Activated CD4-positive, alpha-beta T cell treated with anti-CD3 and anti-CD28 coated beads, Interleukin-2, amount 10 ng/mL, durations not matched to agents 24 days and 14 days (primary cell): ENCODE measurements around the gene S100A7. TPM values are rescaled to one million over a fixed set of nuclear protein-coding genes. Genes with fewer than 3 reads are reported as not detected.
A peak's percentile ranks its signal among the peaks of the same experiment; 100 is the strongest.
"Not testable (repeated sequence)": the region's sequence is repeated elsewhere in the genome, so short reads cannot be mapped to it uniquely, and the experiment has no call there.

Experiments used
- DNase-seq: peaks from one replicate; pipeline ENCODE4 v3.0.0; 2022
- H3K27ac Mint-ChIP-seq: one replicate; pipeline ENCODE4 v1.8.0; 2022; ENCODE audit warnings: mild to moderate bottlenecking, mixed read lengths
- H3K27me3 Mint-ChIP-seq: one replicate; pipeline ENCODE4 v1.8.0; 2022; ENCODE audit warnings: mixed read lengths
- H3K36me3 Mint-ChIP-seq: one replicate; pipeline ENCODE4 v1.8.0; 2022; ENCODE audit warnings: low read depth, mild to moderate bottlenecking, mixed read lengths
- H3K4me1 Mint-ChIP-seq: one replicate; pipeline ENCODE4 v1.8.0; 2021; ENCODE audit warnings: mixed read lengths
- H3K4me3 Mint-ChIP-seq: one replicate; pipeline ENCODE4 v1.8.0; 2022; ENCODE audit warnings: mild to moderate bottlenecking, moderate library complexity, mixed read lengths
- H3K9me3 Mint-ChIP-seq: one replicate; pipeline ENCODE4 v1.8.0; 2021; ENCODE audit warnings: mixed read lengths
- intact Hi-C: fragments of 100-400 bp; cut with micrococcal nuclease; formaldehyde crosslinking; loops from one replicate; pipeline ENCODE4 v1.15.1; 2023
- total RNA-seq: library from RNA; stranded (reverse); gene quantifications from 2 replicates; pipeline ENCODE4 v1.2.3, GENCODE V29; 2022

The S100A7 gene
- total RNA-seq, 1 donor from 2014 or later = not detected

DNA sequence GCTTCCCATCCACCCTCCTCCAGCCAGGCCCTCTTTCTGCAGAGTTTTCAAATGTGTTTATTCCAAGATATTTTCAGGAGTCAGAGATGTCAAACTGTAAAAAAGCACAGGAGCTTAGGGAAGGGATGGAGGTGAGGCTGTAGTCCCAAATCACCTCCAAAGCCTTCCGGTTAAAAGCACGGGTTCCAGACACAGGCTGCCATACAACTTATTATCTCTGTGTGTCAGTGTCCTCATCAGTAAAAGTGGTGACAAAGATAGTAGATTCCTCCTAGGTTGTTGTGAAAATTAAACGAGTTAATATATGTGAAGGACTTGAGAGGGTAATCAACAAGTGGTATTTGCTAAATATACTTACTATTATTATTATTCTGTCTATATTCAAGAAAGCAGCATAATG, 29.0 kb downstream of the S100A7 start:
- H3K4me3 Mint-ChIP-seq = no peak overlapping the region
- H3K4me1 Mint-ChIP-seq = no peaks in the 10 kb centered on the region

DNA sequence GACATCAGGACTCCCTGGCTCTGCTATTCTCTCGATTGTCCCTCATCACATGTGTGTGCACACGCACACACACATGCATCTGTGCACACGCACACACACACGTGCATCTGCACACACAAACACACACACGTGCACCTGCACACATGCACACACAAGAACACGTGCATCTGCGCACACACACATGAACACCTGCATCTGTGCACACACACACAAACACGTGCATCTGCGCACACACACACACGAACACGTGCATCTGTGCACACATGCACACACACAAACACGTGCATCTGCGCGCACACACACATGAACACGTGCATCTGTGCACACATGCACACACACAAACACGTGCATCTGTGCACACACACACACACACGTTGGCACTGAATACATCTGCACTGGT, 29.4 kb downstream of the S100A7 start:
- DNase-seq = no peak
- Mint-ChIP-seq H3K27me3 (no peaks in the 10 kb centered on the region), H3K36me3 (no peaks in the 10 kb centered on the region), H3K4me1 (no peaks in the 10 kb centered on the region), H3K9me3 (no peaks in the 10 kb centered on the region), H3K4me3 (no peak overlapping the region), H3K27ac (no peak overlapping the region)
- intact Hi-C loops = no loop called here

More for the DNA sequence above, 29.0 kb downstream of the S100A7 start:
- H3K36me3 Mint-ChIP-seq = no peaks in the 10 kb centered on the region
- no peak overlapping the region for H3K27ac Mint-ChIP-seq
- DNase-seq = no peak
- intact Hi-C loops = no loop called here
- no peaks in the 10 kb centered on the region for H3K9me3 Mint-ChIP-seq
- no peaks in the 10 kb centered on the region for H3K27me3 Mint-ChIP-seq

- intact Hi-C loops = no loop called here
These were observed 29.9 kb downstream of the S100A7 start for GRCh38 chr1:153430561-153430960.

DNA sequence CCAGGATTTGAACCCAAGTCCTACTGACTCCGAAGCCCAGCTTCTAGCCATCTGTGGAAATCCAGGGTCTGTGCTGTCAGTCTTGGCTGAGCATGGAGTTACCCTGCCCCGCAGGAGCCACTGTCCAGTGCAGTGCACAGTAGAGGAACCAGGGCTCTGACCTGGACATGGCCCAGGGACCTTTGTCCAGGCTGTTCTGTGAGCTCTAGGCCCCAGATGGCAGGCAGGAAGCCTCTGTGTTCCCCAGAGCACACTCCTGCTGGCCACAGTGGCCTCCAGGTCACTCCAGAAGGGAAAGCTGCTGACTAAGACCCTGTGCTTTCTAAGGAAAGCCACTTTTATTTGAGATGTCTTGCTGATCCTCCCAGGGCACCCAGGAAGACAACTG, 30.3 kb downstream of the S100A7 start:
- Mint-ChIP-seq H3K9me3 (no peaks in the 10 kb centered on the region), H3K27ac (no peak overlapping the region), H3K27me3 (peaks cover 2% of the 10 kb centered on the region), H3K4me3 (no peak overlapping the region), H3K36me3 (no peaks in the 10 kb centered on the region), H3K4me1 (no peaks in the 10 kb centered on the region)
- DNase-seq = no peak
- intact Hi-C loops = no loop called here

More at GRCh38 chr1:153430561-153430960, 29.9 kb downstream of the S100A7 start:
- Mint-ChIP-seq H3K36me3 (no peaks in the 10 kb centered on the region), H3K27me3 (peaks cover under 1% of the 10 kb centered on the region), H3K4me1 (no peaks in the 10 kb centered on the region), H3K27ac (no peak overlapping the region), H3K4me3 (no peak overlapping the region), H3K9me3 (no peaks in the 10 kb centered on the region)
- no peak for DNase-seq

GRCh38 chr1:153429266-153430165, 30.9 kb downstream of the S100A7 start:
- Mint-ChIP-seq H3K9me3 (no peaks in the 10 kb centered on the region), H3K36me3 (no peaks in the 10 kb centered on the region), H3K4me3 (no peak overlapping the region), H3K27ac (no peak overlapping the region), H3K4me1 (no peaks in the 10 kb centered on the region), H3K27me3 (peaks cover 5% of the 10 kb centered on the region)
- DNase-seq = no peak
- intact Hi-C loops = no loop called here

DNA sequence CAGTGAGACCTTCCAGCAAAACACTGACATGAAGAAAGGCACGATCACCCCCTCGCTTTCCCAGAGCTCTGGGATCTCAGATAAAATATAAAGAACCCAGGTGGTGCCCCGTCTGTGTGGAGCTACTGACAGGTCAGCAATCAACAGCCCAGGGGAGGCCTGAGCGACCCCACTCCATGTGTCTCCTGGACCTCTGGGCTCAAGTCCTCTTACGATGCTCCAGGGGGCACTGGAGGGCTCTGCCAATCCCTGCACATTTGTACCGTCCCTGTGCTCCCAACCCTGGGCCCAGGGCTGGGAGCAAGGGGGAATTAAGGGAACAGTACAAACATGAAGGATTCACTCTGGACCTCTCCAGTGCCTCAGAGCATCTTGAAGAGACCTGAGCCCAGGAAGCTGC, 31.7 kb downstream of the S100A7 start:
- Mint-ChIP-seq H3K4me3 (no peak overlapping the region), H3K27ac (no peak overlapping the region), H3K9me3 (no peaks in the 10 kb centered on the region), H3K36me3 (no peaks in the 10 kb centered on the region), H3K4me1 (no peaks in the 10 kb centered on the region), H3K27me3 (peaks cover 9% of the 10 kb centered on the region)
- intact Hi-C loops = no loop called here
- no peak for DNase-seq

GRCh38 chr1:153428073-153428638, 32.3 kb downstream of the S100A7 start:
- H3K27ac Mint-ChIP-seq = no peak overlapping the region
- no peak overlapping the region for H3K4me3 Mint-ChIP-seq
- H3K27me3 Mint-ChIP-seq = peaks cover 9% of the 10 kb centered on the region
- H3K9me3 Mint-ChIP-seq = no peaks in the 10 kb centered on the region
- DNase-seq = no peak
- no peaks in the 10 kb centered on the region for H3K4me1 Mint-ChIP-seq
- intact Hi-C loops = no loop called here
- no peaks in the 10 kb centered on the region for H3K36me3 Mint-ChIP-seq

DNA sequence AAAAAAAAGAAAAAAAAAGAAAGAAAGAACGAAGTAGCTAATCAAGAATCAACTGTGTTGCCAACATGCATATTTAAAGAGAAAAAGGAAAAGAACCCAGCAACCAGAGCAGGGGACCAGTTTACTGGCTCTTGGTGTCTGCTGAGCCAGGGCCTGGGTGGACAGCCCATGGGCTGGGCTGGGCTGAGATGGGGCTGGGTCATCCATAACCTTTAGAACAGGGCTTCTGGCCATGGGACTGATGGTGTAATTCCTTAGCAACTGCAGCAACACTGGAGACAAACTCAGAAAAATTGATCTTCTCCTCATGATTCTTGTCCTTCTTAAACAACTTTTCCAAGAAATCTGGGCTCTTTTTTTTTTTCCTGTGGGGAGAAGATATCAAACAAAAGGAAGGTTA, 33.6 kb downstream of the S100A7 start:
- intact Hi-C loops = no loop called here
- Mint-ChIP-seq H3K4me3 (no peak overlapping the region), H3K27me3 (peaks cover 9% of the 10 kb centered on the region), H3K9me3 (no peaks in the 10 kb centered on the region), H3K4me1 (no peaks in the 10 kb centered on the region), H3K36me3 (no peaks in the 10 kb centered on the region), H3K27ac (no peak overlapping the region)
- no peak for DNase-seq

DNA sequence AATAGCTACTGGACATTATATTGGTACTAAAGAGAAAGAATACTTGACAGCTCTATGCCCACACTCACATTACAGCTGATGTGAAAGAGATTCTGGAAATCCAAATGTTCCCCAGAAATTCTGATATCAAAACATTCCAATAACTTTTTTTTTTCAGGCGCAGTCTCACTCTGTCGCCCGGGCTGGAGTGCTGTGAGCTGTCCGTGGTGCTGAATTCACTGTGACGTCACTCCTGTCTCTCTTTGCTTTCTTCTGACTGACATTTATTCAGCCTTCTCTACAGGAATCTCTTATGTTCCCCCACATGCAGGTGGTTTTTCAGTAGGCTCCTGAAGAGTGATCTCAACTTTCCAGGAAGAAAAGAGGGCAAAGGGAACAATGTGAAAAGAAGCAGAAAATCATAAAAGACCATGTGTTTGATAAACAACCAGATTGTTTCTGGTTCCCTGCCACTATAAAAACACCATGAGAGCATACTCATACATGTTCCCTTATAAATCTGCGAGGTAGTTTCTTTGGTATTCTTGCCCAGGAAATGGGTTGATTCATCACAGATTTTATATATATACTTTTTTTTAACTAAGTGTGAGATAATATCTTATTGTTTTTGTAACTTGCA, 37.9 kb downstream of the S100A7 start:
- Mint-ChIP-seq H3K4me1 (no peaks in the 10 kb centered on the region), H3K27me3 (peaks cover 13% of the 10 kb centered on the region), H3K9me3 (no peaks in the 10 kb centered on the region), H3K27ac (no peak overlapping the region), H3K36me3 (no peaks in the 10 kb centered on the region), H3K4me3 (no peak overlapping the region)
- intact Hi-C loops = no loop called here
- DNase-seq = peak; percentile 92

- Mint-ChIP-seq H3K9me3 (no peaks in the 10 kb centered on the region), H3K27ac (no peak overlapping the region), H3K27me3 (peaks cover 11% of the 10 kb centered on the region), H3K36me3 (no peaks in the 10 kb centered on the region), H3K4me1 (no peaks in the 10 kb centered on the region), H3K4me3 (no peak overlapping the region)
- no peak for DNase-seq
- intact Hi-C loops = no loop called here
These were observed 40.1 kb downstream of the S100A7 start for GRCh38 chr1:153420306-153420705.

GRCh38 chr1:153419436-153419793, 41.0 kb downstream of the S100A7 start:
- H3K36me3 Mint-ChIP-seq, intact Hi-C loops, H3K4me1 Mint-ChIP-seq, H3K4me3 Mint-ChIP-seq, H3K9me3 Mint-ChIP-seq, H3K27ac Mint-ChIP-seq, DNase-seq, H3K27me3 Mint-ChIP-seq: not testable (repeated sequence)

DNA sequence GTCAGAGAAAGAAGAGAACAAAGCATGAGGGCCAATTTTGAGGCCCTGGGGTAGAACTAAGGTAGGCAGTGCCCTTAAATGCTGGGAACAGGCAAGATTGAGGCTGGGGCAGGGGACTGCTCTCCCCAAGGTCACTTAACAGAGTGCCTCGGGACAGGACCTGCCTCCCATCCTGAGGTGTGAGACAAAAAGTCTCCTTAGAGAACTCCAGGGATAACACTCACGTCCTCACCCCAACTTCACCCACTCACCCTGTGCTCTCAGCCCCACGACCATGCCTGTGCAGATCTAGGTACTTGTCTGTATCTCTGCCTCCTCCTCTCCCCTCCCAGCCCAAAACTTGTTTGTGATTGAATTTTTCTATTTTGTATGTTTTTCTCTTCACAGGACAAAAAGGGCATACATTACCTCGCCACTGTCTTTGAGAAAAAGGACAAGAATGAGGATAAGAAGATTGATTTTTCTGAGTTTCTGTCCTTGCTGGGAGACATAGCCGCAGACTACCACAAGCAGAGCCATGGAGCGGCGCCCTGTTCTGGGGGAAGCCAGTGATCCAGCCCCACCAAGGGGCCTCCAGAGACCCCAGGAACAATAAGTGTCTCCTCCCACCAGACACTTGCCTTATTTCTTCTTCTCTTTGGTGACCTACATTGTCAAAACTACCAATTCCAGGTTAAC, 41.6 kb downstream of the S100A7 start:
- H3K36me3 Mint-ChIP-seq, intact Hi-C loops, H3K9me3 Mint-ChIP-seq, H3K27ac Mint-ChIP-seq, H3K4me1 Mint-ChIP-seq, H3K4me3 Mint-ChIP-seq, H3K27me3 Mint-ChIP-seq, DNase-seq: not testable (repeated sequence)

DNA sequence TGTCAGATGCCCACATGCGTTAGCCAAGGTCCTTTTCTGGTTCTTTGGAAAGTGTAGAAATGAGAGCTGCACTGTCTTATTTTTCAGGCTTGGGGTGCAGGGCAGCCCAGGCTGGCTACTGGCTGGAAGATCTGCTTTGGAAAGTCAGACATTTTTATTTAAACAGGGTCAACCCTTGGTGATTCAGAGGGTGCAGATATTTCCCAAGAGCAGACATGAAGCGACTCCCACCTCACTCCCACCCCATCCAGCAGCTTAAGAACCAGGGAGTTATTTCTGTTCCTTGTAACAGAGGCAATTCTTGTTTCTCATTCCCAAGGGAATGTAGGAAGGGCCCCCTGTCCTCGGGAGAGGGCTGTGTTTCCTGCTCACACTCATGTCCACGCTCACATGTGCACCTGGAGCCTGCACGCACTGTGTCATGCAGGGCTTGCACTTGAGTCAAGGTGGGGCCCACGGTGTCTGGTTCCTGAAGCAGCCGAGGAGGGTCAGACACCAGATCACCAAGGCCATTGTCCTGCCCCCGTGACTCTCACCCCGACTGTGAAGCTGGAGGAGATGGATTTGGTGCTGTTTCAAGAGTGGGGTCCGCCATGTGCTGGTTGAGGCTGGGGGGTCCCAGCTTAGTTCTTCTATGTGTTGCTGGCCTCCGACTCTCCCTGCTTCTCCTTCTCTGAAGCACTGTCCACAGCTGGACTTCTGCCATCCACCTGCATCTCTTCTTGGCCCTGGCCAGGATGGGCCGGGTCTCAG, 43.1 kb downstream of the S100A7 start:
- H3K9me3 Mint-ChIP-seq = no peaks in the 10 kb centered on the region

More for the DNA sequence above, 43.1 kb downstream of the S100A7 start:
- Mint-ChIP-seq H3K4me1 (no peaks in the 10 kb centered on the region), H3K4me3 (no peak overlapping the region), H3K27ac (no peak overlapping the region), H3K36me3 (no peaks in the 10 kb centered on the region), H3K27me3 (peaks cover 4% of the 10 kb centered on the region)
- DNase-seq = no peak
- intact Hi-C loops = no loop called here
